ENCODE results near the gene BAG1. TPM values are rescaled to one million over a fixed set of nuclear protein-coding genes. Genes with fewer than 3 reads are reported as not detected.
A peak's percentile ranks its signal among the peaks of the same experiment; 100 is the strongest.

The BAG1 gene
- total and polyA plus RNA-seq, 3 donors from 2014 or later: 96.6 to 203 (median 147) TPM

DNA sequence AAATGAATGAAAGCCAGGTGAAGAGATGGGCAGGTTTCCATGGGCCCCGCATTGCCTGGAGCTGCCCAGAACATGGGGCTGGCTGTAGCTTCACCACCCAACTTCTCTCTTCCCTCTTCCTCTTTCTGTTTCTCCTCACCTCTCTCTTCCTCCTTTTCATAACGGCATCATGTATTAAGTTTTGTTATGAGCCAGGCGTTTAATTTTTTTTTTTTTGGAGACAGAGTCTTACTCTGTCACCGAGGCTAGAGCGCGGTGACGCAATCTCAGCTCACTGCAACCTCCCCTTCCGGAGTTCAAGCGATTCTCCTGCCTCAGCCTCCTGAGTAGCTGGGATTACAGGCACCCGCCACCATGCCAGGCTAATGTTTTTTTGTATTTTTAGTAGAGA is 37.5 kb downstream of the BAG1 start:
- 83 to 85% methylated on average over 10 of the region's 10 CpGs for WGBS, 2 donors
- DNase-seq: no peak
- intact Hi-C loops (cut with DNase I; ENCODE audit: low total_unique reads): loop anchor here (5.0 kb wide), 1 partner anchor 145 kb away; no protein-coding TSS in a partner anchor
- TF ChIP-seq POLR2A (IDR thresholded peaks at IDR 0.05) (no peak), CTCF (IDR thresholded peaks at IDR 0.05) (no peak)
- H3K36me3 ChIP-seq (ENCODE audit: low read depth, missing control alignments): no peaks in the 10 kb centered on the region
- peaks cover 7% of the 10 kb centered on the region for H3K4me1 ChIP-seq
- H3K27me3 ChIP-seq: no peaks in the 10 kb centered on the region
- no peaks in the 10 kb centered on the region for H3K9me3 ChIP-seq
- H3K4me3 ChIP-seq: no peak overlapping the region
- H3K27ac ChIP-seq: no peak overlapping the region

DNA sequence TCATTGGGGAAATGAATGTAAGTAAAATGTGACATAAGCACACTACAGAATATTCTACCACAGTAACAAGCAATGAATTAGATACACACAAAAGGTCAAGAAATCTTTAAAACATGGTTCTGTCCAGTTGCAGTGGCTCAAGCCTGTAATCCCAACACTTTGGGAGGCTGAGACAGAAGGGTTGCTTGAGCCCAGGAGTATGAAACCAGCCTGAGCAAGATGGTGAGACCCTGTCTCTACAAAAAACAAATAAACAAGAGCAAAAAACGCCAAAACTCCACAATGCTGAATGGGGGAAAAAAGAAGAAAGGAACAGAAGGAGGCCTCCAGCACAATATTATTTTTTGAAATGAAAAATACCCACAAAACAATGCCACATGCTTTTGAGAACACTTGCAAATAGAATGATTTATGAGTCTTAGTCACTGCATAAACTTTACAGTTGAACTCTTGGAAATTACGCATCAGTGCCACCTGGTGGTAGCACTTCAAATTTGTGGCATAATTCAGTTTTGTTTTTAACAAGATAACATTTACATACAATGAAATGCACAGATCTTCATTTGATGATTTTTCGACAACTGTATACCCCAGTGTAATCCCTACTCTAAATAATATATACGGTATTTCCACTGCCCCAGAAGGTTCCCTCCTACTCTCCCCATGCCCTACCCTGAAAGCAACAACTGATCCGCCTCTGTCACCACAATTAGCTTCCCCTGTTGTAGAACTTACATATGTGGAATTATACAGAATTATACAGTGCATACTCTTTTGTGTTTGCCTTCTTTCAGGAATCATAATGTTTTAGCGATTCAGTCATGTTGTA is 39.0 kb downstream of the BAG1 start:
- Histone ChIP-seq H3K4me3 (no peak overlapping the region), H3K27ac (no peak overlapping the region), H3K27me3 (no peaks in the 10 kb centered on the region), H3K9me3 (no peaks in the 10 kb centered on the region), H3K36me3 (ENCODE audit: low read depth, missing control alignments) (no peaks in the 10 kb centered on the region), H3K4me1 (peaks cover 7% of the 10 kb centered on the region)
- intact Hi-C loops (cut with DNase I; ENCODE audit: low total_unique reads): loop anchor here (5.0 kb wide), 1 partner anchor 143 kb away; no protein-coding TSS in a partner anchor
- TF ChIP-seq CTCF (IDR thresholded peaks at IDR 0.05): peak; percentile 82 to 94 (median 93)
- TF ChIP-seq POLR2A (IDR thresholded peaks at IDR 0.05): no peak
- WGBS, 2 donors: 39 to 54% methylated on average over 6 of the region's 6 CpGs
- peak; percentile 80 for DNase-seq

- Histone ChIP-seq H3K27ac (no peak overlapping the region), H3K27me3 (no peaks in the 10 kb centered on the region), H3K9me3 (no peaks in the 10 kb centered on the region), H3K4me3 (no peak overlapping the region), H3K4me1 (peaks cover 7% of the 10 kb centered on the region), H3K36me3 (ENCODE audit: low read depth, missing control alignments) (no peaks in the 10 kb centered on the region)
- 55 to 64% methylated on average over 1 of the region's 1 CpG for WGBS, 2 donors
- DNase-seq: peak; percentile 25
- no peak for TF ChIP-seq CTCF (IDR thresholded peaks at IDR 0.05)
- TF ChIP-seq POLR2A (IDR thresholded peaks at IDR 0.05): no peak
- intact Hi-C loops (cut with DNase I; ENCODE audit: low total_unique reads): no loop called here
These were observed 40.8 kb downstream of the BAG1 start for GRCh38 chr9:33223696-33224095.

DNA sequence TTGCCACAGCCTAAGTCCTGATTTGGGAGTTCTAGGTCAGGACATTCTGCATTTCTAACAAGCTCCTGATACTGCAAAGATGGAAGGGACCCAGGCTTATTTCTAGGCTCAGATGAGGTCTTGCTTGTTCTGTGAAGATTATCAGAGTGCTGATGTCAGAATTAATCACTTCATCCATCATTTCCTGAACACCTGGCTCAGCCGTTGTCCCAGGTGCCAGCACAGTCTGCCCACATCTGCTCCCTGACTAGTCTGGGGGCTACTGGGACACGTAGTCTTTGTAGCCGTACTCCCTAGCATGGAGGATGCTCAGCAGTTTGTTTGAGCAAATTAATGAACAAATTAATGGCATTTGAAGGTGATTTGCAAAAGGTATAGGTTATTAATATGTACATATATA is 42.5 kb downstream of the BAG1 start:
- 81 to 88% methylated on average over 3 of the region's 3 CpGs for WGBS, 2 donors
- TF ChIP-seq CTCF (IDR thresholded peaks at IDR 0.05) (no peak), POLR2A (IDR thresholded peaks at IDR 0.05) (no peak)
- Histone ChIP-seq H3K36me3 (ENCODE audit: low read depth, missing control alignments) (no peaks in the 10 kb centered on the region), H3K4me1 (peaks cover 7% of the 10 kb centered on the region), H3K27ac (no peak overlapping the region), H3K9me3 (no peaks in the 10 kb centered on the region), H3K27me3 (no peaks in the 10 kb centered on the region), H3K4me3 (no peak overlapping the region)
- no peak for DNase-seq
- intact Hi-C loops (cut with DNase I; ENCODE audit: low total_unique reads): no loop called here

DNA sequence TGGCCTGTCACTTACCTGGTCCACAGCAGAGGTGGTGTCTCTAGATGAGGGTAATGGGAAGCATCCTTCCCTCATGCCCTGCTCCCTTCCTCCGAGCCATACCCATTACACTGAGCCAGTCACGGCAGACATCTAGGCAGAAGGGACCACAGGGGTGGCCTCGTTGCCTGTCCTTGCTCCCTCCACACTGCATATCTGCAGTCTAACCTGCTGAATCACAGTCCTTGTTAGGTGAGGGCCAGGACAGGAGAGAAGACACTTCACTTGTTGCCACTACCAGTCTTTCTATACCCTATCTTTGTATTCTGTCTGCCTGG is 43.0 kb downstream of the BAG1 start:
- intact Hi-C loops (cut with DNase I; ENCODE audit: low total_unique reads): no loop called here
- 92 to 97% methylated on average over 3 of the region's 3 CpGs for WGBS, 2 donors
- TF ChIP-seq CTCF (IDR thresholded peaks at IDR 0.05): no peak
- TF ChIP-seq POLR2A (IDR thresholded peaks at IDR 0.05): no peak

More for the DNA sequence above, 43.0 kb downstream of the BAG1 start:
- Histone ChIP-seq H3K9me3 (no peaks in the 10 kb centered on the region), H3K36me3 (ENCODE audit: low read depth, missing control alignments) (no peaks in the 10 kb centered on the region), H3K27me3 (no peaks in the 10 kb centered on the region), H3K4me3 (no peak overlapping the region), H3K27ac (no peak overlapping the region), H3K4me1 (peaks cover 7% of the 10 kb centered on the region)
- DNase-seq: no peak
